Mesodermal cell (in vitro differentiated cells): ENCODE measurements around the gene FHIT.
"Not testable (repeated sequence)": the region's sequence is repeated elsewhere in the genome, so short reads cannot be mapped to it uniquely, and the experiment has no call there.

Experiments used
- H3K27ac ChIP-seq: 2 replicates; pipeline ENCODE4 v1.7.0; 2013; ENCODE audit warnings: mild to moderate bottlenecking, low read depth, low read length, moderate library complexity; ENCODE audit not compliant: severe bottlenecking
- H3K36me3 ChIP-seq: 2 replicates; pipeline ENCODE4 v1.7.1; 2013; ENCODE audit warnings: mild to moderate bottlenecking, low read length, moderate library complexity; ENCODE audit not compliant: control insufficient read depth, insufficient read depth
- H3K4me1 ChIP-seq: one replicate; pipeline ENCODE4 v1.7.1; 2013; ENCODE audit warnings: mild to moderate bottlenecking, low read length; ENCODE audit not compliant: insufficient read depth, control insufficient read depth, poor library complexity, severe bottlenecking
- H3K4me3 ChIP-seq: 2 replicates; pipeline ENCODE4 v1.7.0; 2013; ENCODE audit warnings: low read length, control low read depth, mild to moderate bottlenecking; ENCODE audit not compliant: insufficient read depth, poor library complexity, severe bottlenecking; ENCODE audit errors: extremely low read depth
- H3K9me3 ChIP-seq: 2 replicates; pipeline ENCODE4 v1.7.1; 2013; ENCODE audit warnings: mild to moderate bottlenecking, low read length, moderate library complexity; ENCODE audit not compliant: control insufficient read depth
- WGBS, 2 experiments: methylation state at CpG; one replicate each; pipeline ENCODE4 v1.1.5; 2013; ENCODE audit warnings: missing lambda C conversion rate in 2 of 2; ENCODE audit not compliant: insufficient coverage in 2 of 2; 5-methylcytosine and 5-hydroxymethylcytosine counted together

Gene FHIT

GRCh38 chr3:61005591-61005990 is 245.7 kb downstream of the FHIT start:
- Histone ChIP-seq H3K4me1 (no peaks in the 10 kb centered on the region), H3K9me3 (no peaks in the 10 kb centered on the region), H3K36me3 (no peaks in the 10 kb centered on the region), H3K4me3 (no peak overlapping the region), H3K27ac (no peak overlapping the region)
- 86 to 94% methylated on average over 3 to 4 of the region's 4 CpGs for whole genome bisulfite sequencing, 2 experiments

GRCh38 chr3:60998858-60999257 is 252.4 kb downstream of the FHIT start:
- Histone ChIP-seq H3K36me3 (no peaks in the 10 kb centered on the region), H3K27ac (no peak overlapping the region), H3K9me3 (no peaks in the 10 kb centered on the region), H3K4me3 (no peak overlapping the region), H3K4me1 (no peaks in the 10 kb centered on the region)
- 97% methylated on average over 3 of the region's 3 CpGs; no CpG with 5 or more reads in 1 of the 2 experiments for WGBS, 2 experiments

- H3K4me1 ChIP-seq = no peaks in the 10 kb centered on the region
- WGBS, 2 experiments = 100% methylated on average over 1 of the region's 5 CpGs; no CpG with 5 or more reads in 1 of the 2 experiments
- no peaks in the 10 kb centered on the region for H3K36me3 ChIP-seq
- H3K9me3 ChIP-seq = no peaks in the 10 kb centered on the region
- no peak overlapping the region for H3K4me3 ChIP-seq
- no peak overlapping the region for H3K27ac ChIP-seq
These were observed 258.9 kb downstream of the FHIT start for GRCh38 chr3:60992395-60992794.

- no peaks in the 10 kb centered on the region for H3K36me3 ChIP-seq
- no peaks in the 10 kb centered on the region for H3K4me1 ChIP-seq
- WGBS, 2 experiments = 100% methylated on average over 3 of the region's 3 CpGs; no CpG with 5 or more reads in 1 of the 2 experiments
- H3K27ac ChIP-seq = no peak overlapping the region
- H3K4me3 ChIP-seq = no peak overlapping the region
- no peaks in the 10 kb centered on the region for H3K9me3 ChIP-seq
These were observed 260.9 kb downstream of the FHIT start for GRCh38 chr3:60990442-60990730.

- Histone ChIP-seq H3K9me3 (no peaks in the 10 kb centered on the region), H3K27ac (no peak overlapping the region)
These were observed 261.4 kb downstream of the FHIT start for GRCh38 chr3:60989626-60990441.

GRCh38 chr3:60987191-60987590 is 264.1 kb downstream of the FHIT start:
- not testable (repeated sequence) for H3K36me3 ChIP-seq, H3K4me1 ChIP-seq, H3K9me3 ChIP-seq, H3K4me3 ChIP-seq, H3K27ac ChIP-seq
- no CpG with 5 or more reads among the region's 1 CpG for WGBS, 2 experiments

More at GRCh38 chr3:60989626-60990441, 261.4 kb downstream of the FHIT start:
- no peaks in the 10 kb centered on the region for H3K36me3 ChIP-seq
- H3K4me1 ChIP-seq = no peaks in the 10 kb centered on the region
- WGBS, 2 experiments = 83 to 94% methylated on average over 2 to 6 of the region's 11 CpGs
- no peak overlapping the region for H3K4me3 ChIP-seq

- Histone ChIP-seq H3K9me3 (peaks cover 7% of the 10 kb centered on the region), H3K4me3 (no peak overlapping the region), H3K4me1 (no peaks in the 10 kb centered on the region), H3K27ac (no peak overlapping the region), H3K36me3 (no peaks in the 10 kb centered on the region)
- WGBS, 2 experiments = 84 to 90% methylated on average over 2 to 3 of the region's 3 CpGs
These were observed 264.7 kb downstream of the FHIT start for GRCh38 chr3:60986552-60986951.

- WGBS, 2 experiments = 100% methylated on average over 1 of the region's 1 CpG; no CpG with 5 or more reads in 1 of the 2 experiments
- H3K36me3 ChIP-seq = no peaks in the 10 kb centered on the region
- no peak overlapping the region for H3K4me3 ChIP-seq
- H3K27ac ChIP-seq = no peak overlapping the region
- H3K4me1 ChIP-seq = no peaks in the 10 kb centered on the region
- peaks cover 7% of the 10 kb centered on the region for H3K9me3 ChIP-seq
These were observed 267.3 kb downstream of the FHIT start for GRCh38 chr3:60983906-60984305.

GRCh38 chr3:60980342-60980692 is 270.9 kb downstream of the FHIT start:
- H3K4me3 ChIP-seq = no peak overlapping the region
- H3K9me3 ChIP-seq = peaks cover 7% of the 10 kb centered on the region
- no peaks in the 10 kb centered on the region for H3K4me1 ChIP-seq
- no peaks in the 10 kb centered on the region for H3K36me3 ChIP-seq
- no CpG with 5 or more reads among the region's 1 CpG for WGBS, 2 experiments
- H3K27ac ChIP-seq = no peak overlapping the region

- WGBS, 2 experiments = 83 to 88% methylated on average over 3 to 4 of the region's 6 CpGs
- no peak overlapping the region for H3K4me3 ChIP-seq
- peak overlapping the region; percentile 30 for H3K27ac ChIP-seq
- H3K4me1 ChIP-seq = no peaks in the 10 kb centered on the region
- H3K36me3 ChIP-seq = no peaks in the 10 kb centered on the region
- peaks cover 7% of the 10 kb centered on the region for H3K9me3 ChIP-seq
These were observed 271.6 kb downstream of the FHIT start for GRCh38 chr3:60979461-60980341.

- H3K36me3 ChIP-seq = no peaks in the 10 kb centered on the region
- WGBS, 2 experiments = no CpG with 5 or more reads among the region's 1 CpG
- no peak overlapping the region for H3K4me3 ChIP-seq
- H3K4me1 ChIP-seq = no peaks in the 10 kb centered on the region
- H3K9me3 ChIP-seq = peaks cover 6% of the 10 kb centered on the region
- no peak overlapping the region for H3K27ac ChIP-seq
These were observed 277.9 kb downstream of the FHIT start for GRCh38 chr3:60973321-60973720.
